ENCODE results near the gene TCF3.
"Not testable (repeated sequence)": the region's sequence is repeated elsewhere in the genome, so short reads cannot be mapped to it uniquely, and the experiment has no call there.

The TCF3 gene

GRCh38 chr19:1652471-1653299 lies at the start of gene TCF3:
Gene TCF3 (minus strand): TSS chr19:1652615. CDS start chr19:1650248, 2,367 bp downstream.
- peak; percentile 99 for DNase-seq

GRCh38 chr19:1700733-1701663 lies 48.6 kb upstream of the TCF3 start:
- DNase-seq: no peak

DNA sequence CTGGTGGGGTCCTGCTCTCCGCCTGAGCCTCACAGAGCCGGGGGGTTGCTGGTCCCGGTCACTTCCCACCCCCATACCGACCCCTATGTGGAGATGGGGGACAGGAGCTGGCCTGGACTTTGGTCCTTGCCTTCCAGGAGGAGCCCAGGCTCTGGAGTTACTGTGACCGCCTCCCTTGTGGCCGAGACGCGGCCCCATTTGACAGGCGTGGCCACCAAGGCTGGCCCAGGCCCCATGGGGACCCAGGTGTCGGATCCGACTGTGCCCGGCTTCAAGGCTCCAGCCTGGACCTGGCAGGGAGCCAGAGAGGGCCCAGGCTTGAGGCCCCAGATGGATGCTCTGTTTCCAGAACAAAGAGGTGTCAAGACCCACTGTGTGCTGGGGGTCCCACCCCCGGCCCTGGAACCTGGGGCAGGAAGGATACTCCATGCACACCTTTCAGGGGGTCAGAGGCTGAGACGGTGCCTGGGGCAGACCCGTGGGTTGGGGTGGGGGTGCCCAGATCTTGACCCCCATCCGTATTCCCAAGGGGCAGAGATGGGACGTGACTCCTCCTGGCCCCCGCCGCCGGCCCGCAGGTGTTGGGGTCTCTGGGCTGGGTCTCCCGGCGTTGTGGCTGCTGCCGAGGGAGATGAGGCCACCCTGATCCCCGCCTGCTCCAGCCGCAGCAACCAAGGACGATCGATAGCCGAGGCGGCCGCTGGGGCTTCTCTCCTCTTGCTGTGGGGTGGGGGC lies 47.8 kb upstream of the TCF3 start:
- no peak for DNase-seq

DNA sequence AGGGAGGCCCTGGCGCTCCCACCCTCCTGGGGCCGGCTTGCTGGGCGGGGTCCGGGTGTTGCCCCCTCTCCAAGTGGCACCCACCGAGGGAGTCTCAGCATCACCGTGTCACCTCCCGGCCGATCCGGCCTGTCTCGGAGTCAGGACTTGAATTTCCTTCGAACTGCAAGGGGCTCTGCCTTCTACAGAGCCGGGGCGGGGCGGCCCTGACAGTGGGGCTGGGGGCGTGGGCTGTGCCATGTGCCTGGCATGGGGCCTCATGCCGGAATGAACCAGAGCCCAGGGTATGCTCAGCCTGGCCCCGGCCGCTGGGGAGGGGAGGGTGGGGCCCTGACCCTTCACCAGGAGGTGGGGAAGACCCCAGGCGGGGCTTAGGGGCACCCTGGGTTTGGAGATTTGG lies 47.0 kb upstream of the TCF3 start:
- DNase-seq: no peak

GRCh38 chr19:1698636-1699035 lies 46.2 kb upstream of the TCF3 start:
- DNase-seq: no peak

- not testable (repeated sequence) for DNase-seq
These were observed 43.1 kb upstream of the TCF3 start for GRCh38 chr19:1695481-1695880.

DNA sequence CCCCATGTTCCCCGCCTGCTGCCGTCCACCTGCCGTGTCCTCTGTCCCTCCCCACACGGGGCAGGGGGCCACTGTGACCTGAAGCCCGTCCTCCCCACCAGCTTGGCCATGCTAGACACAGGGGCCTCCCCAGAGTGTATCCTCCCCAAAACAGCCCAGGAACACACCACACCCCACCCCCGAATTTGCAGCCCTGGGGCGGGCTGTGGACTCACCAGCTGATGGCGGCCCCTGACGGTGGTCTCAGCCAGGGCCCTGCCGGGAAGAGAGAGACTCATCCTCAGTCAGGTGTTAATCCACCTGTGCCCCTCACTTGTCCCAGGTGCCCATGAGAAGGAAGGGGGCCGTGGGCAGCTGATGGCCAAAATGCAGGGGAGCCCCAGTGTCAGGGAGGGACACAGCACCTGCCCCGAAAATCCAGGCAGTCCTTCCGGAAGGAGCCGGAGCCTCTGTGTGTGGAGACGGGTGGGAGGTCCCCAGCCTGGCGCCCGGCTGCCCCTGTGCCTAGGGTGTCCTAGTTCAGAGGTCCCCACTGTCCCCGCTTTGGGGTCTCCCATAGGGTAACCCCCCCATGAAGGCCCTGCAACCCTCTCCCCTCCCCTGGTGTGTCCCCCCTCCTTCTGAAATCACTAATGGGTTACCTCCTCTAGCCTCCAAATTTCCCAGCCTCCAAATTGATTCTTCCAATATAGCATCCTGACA lies 39.3 kb upstream of the TCF3 start:
- no peak for DNase-seq

- peak; percentile 20 for DNase-seq
These were observed 38.4 kb upstream of the TCF3 start for GRCh38 chr19:1690699-1691307.

GRCh38 chr19:1685785-1686184 lies 33.4 kb upstream of the TCF3 start:
- DNase-seq: not testable (repeated sequence)

DNA sequence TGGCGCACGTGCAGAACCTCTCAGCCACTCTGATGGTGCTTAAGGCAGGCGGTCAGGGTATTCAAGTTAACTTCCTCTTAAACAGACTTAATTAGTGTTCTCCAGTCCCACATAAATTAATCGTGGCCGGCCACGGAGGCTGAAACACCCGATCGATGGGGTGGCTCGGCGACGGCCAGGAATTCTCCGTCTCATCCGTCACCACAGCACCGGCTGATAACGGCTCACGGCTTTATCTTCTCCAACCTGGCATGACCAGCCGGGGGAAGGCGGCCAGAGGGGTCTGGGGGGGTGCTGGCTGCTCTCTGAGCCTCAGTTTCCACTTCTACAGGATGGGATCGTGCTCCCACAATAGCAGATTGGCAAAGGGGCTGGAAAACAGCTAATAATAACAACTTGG lies 32.6 kb upstream of the TCF3 start:
- DNase-seq: no peak

DNA sequence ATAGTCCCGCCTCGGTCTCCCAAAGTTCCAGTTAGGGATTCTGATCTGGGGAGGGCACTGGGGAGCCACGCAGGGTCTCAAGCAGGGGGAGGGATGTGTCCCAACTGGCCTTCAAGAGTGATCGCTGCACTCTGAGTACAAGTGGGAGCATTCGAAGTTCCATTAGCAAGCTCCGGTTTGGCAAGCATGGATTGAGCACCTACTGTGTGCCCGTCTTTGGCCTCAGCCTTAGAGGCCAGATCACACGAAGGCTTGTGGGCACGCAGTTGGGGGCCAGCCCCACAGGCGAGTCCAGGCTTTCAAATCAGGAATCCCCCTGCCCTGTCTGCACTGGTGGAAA lies 32.1 kb upstream of the TCF3 start:
- no peak for DNase-seq

DNA sequence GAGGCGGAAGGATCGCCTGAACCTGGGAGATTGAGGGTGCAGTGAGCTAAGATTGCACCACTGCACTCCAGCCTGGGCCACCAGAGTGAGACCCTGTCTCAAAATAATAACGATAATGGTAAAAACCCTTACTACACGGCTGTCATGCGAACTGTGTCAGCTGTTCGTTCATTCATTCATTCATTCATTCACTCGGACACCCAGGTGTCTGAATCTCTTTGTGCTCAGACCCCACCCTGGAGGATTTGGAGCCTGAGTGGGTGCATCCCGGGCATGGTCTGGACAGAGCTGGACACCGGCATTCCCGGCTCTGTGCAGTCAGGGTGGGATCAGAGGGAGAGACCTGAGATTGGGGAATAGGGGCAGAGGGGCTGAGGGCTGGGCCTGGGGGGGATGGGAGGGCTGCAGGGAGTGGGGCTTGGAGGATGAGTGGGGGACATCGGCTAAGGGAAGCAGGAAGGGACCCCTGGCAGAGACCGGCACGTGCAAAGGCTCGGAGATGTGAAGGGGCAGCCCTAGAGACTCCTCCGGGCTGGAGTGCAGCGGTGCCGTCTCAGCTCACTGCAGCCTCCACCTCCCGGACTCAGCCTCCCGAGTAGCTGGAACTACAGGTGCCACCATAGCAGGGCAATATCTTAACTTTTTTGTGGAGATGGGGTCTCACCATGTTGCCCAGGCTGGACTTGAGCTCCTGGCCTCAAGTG lies 31.6 kb upstream of the TCF3 start:
- no peak for DNase-seq

DNA sequence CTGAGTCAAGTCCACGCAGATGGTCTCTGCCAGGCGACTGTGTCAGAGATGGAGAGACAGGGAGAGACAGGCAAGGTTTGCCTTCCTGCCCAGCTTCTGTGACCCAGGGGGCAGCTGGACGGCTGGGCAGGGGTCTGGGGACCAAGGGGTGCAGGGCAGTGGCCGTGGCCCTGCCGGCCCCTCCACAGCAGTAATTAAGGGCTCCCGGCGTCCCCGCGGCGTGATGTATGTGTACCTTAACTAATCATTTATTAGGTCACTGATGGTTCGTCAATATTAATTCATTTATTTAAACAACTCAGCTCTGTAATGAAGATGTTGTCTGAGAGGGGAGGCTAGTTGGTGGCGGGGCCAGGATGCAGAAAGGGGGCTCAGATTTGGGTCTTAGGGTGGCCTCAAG lies 28.6 kb upstream of the TCF3 start:
- DNase-seq: no peak

DNA sequence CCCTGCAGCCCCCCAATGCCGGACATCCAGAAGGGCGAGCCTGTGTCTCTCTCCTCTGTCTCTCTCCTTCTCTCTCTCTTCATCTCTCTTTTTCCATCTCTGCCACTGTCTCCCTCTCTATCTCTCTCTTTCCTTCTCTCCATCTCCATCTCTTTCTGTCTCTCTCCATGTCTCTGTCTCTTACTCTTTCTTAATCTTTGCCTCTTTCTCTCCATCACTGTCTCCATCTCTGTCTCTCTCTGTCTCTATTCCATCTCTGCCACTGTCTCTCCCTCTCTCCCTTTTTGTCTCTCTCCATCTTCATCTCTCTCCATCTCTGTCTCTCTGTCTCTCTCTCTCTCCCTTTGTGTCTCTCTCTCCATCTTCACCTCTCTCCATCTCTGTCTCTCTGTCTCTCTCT lies 25.7 kb upstream of the TCF3 start:
- DNase-seq: no peak

- no peak for DNase-seq
These were observed 24.2 kb upstream of the TCF3 start for GRCh38 chr19:1676351-1677266.

- DNase-seq: no peak
These were observed 23.4 kb upstream of the TCF3 start for GRCh38 chr19:1675633-1676350.

GRCh38 chr19:1674293-1674679 lies 21.9 kb upstream of the TCF3 start:
- no peak for DNase-seq

DNA sequence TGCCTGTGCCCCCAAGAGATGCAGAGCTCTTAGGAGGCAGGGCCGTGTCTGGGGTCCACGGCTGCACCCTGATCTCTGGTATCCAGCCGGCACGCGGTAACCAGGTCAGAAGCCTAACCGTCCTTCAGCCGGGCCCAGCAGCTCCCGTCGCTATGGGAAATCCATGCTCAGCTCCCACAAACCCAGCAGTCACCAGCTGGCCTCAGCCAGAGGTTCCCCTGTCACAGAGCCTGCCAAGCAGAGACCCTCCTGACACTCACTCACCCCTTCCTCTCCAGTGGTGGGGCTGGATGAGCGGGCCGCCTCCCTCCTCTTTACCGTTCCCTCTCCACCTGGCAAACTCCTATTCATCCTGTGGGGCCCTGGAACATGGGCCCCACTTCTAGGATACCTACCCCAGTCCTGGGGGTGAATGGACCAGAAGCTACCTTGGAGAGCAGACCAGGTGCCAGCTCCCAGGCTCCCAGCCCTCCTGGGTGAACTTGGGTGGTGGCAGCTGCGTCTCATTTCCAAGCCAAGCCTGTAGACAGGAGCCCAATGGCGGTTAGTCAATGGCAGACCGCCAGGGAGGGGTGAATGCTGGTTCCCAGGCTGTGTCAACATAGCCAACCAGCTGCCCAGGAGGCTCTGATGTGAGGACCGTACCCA lies 21.4 kb upstream of the TCF3 start:
- DNase-seq: no peak
